Measurements from ENCODE around the gene EDAR.

DNA sequence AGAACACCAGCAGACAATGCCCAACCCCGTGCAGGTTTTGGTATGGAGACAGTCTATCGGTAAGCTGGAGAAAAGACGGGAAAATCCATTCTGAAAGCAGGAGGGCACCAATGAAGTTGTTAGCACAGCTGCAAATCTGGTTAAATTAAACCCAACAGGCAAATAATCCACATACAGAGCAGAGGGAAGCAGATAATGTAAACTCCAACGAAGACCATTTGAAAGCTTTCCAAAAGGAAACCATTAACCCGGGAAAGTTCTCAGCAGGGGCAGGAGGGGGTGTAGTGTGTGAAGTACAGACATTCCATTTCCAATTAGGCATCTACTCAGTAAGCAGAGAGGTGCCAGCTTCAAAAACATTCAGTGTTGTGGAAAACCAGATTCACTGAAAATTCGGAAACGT is 10.3 kb downstream of the EDAR start:
- no peak for TF ChIP-seq RFX5 (IDR thresholded peaks at IDR 0.05; ENCODE audit: low read length)
- no peak for TF ChIP-seq POLR2AphosphoS5 (IDR thresholded peaks at IDR 0.05; ENCODE audit: low read depth, low read length)
- no peak for TF ChIP-seq GATA2 (CRISPR knock-in tag; IDR thresholded peaks at IDR 0.05)
- no peak for TF ChIP-seq NFIC (IDR thresholded peaks at IDR 0.05; ENCODE audit: borderline replicate concordance)
- TF ChIP-seq CTCF (IDR thresholded peaks at IDR 0.05) = no peak
- TF ChIP-seq USF2 (IDR thresholded peaks at IDR 0.05; ENCODE audit: borderline replicate concordance, low read depth, low read length) = no peak
